Activated T-cell treated with anti-CD3 and anti-CD28 coated beads for 48 hours (primary cell): Measurements from ENCODE around the gene SLC48A1.

ENCODE experiments used
- DNase-seq: peaks from one replicate; pipeline ENCODE4 v3.0.0-alpha.2; 2020; ENCODE audit warnings: low read depth

The SLC48A1 gene

GRCh38 chr12:47824635-47825034 lies 51.6 kb downstream of the SLC48A1 start:
- no peak for DNase-seq

GRCh38 chr12:47825173-47825639 lies 52.2 kb downstream of the SLC48A1 start:
- DNase-seq, result no peak

DNA sequence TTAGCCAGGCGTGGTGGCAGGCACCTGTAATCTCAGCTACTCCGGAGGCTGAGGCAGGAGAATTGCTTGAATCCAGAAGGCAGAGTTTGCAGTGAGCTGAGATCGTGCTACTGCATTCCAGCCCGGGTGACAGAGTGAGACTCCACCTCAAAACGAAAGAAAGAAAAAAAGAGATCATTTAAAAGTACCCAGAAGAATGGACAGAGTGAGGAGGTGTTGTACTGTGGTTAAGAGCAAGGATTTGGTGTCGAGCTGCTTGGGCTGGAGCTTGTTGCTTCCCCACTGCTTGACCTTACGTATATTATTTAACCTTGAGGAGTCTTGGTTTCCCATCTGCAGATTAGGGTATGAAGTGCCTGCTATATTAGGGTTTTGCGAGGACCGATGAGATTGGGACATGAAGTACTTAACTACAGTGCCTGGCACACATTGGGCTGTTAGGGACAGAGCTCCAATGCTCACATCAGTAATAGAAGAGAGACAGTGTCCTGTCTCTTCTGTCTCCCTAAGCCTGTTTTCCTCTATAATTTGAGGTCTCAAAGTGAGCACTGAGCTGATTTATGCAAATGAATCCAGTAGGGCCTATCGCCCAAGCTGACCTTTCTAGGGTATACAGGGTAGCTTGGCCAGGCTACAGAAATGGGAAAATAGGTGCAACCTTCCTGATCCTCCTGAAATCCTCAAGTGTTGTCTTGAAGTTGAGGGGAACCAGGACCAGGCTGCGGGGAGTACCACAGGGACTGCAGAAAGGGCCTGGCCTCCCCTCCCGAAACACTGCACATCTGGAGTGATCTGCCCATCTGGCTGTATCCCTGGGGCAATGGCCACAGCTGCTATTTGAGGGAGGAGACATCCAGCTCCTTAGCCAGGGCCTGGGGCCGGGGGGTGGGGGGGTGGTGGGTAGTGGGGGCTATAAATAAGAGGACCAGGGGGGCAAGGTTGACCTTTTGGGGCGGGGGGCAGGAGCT lies 55.3 kb downstream of the SLC48A1 start:
- no peak for DNase-seq

GRCh38 chr12:47828976-47829482 lies 56.0 kb downstream of the SLC48A1 start:
- DNase-seq, result no peak

GRCh38 chr12:47829584-47829983 lies 56.5 kb downstream of the SLC48A1 start:
- no peak for DNase-seq
